Erythroblast (primary cell): ENCODE measurements around the gene L3MBTL4.

ENCODE experiments used
- GATA1 ChIP-seq: IDR thresholded peaks from 2 replicates; pipeline ENCODE4 v1.6.1; 2011; ENCODE audit warnings: low read depth, mild to moderate bottlenecking, control low read depth, low read length, moderate library complexity
- POLR2A ChIP-seq: IDR thresholded peaks from 2 replicates; pipeline ENCODE4 v1.6.1; 2011; ENCODE audit warnings: mild to moderate bottlenecking, low read length

GRCh38 chr18:6441200-6441599 is 26.5 kb upstream of the L3MBTL4 start:
- TF ChIP-seq POLR2A: no peak
- no peak for TF ChIP-seq GATA1
